Measurements from ENCODE around the gene KDM8. TPM values are rescaled to one million over a fixed set of nuclear protein-coding genes. Genes with fewer than 3 reads are reported as not detected.

KDM8 gene
- total and polyA plus RNA-seq, 9 of the 15 experiments (the other 6 are each of a cell fraction or from before 2014, with no cell fraction given), result 0.61 to 9.1 (median 5.4) TPM

DNA sequence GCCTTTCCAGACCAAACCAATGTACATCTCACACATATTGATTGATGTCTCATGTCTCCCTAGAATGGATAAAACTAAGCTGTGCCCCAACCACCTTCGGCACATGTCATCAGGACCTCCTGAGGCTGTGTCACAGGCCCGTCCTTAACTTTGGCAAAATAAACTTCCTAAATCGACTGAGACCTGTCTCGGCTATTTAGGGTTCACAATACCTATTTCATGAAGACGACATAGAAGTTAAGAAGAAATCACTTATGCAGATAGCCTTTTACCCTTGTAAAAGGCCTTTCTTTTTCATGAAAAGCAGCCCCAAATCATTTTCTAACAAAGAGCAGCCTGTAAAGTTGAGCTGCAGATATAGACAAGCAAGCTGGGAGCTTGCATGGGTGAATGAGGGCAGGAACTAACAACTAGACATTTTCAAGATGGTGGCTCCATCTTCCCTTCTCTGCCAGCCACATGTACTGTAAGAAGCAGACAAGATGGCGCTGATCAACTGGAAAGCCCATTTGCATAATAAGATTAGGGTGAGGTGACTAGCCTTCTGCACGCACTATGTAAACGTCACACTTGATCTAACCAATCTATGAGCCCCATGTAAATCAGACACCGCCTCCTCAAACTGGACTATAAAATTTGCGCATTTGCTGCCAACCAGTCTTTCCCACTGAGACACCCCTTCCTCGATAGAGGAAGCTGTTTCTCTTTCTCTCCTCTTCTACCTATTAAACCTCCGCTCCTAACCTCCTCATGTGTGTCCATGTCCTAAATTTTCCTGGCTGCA lies 4.7 kb upstream of the KDM8 start (continued):
- TF ChIP-seq FOXJ3 (CRISPR knock-in tag; IDR thresholded peaks at IDR 0.05), result no peak
- 0 out of 2 replicates have a peak, but pooled peaks have one; percentile 53 for TF ChIP-seq DMBX1 (CRISPR knock-in tag; IDR thresholded peaks at IDR 0.05; ENCODE audit: borderline replicate concordance)
- TF ChIP-seq ZNF644 (tag; IDR thresholded peaks at IDR 0.05; ENCODE audit: low read depth), result peak; percentile 83
- peak; percentile 87 for TF ChIP-seq POLR2AphosphoS5 (IDR thresholded peaks at IDR 0.05; ENCODE audit: control insufficient read depth, insufficient read depth, low read depth, low read length)
- TF ChIP-seq SIRT6 (IDR thresholded peaks at IDR 0.05; ENCODE audit: low read depth, low read length), result no peak
- TF ChIP-seq TEAD4 (IDR thresholded peaks at IDR 0.05; ENCODE audit: low read length), result peak; percentile 25
- TF ChIP-seq TEAD4 (CRISPR knock-in tag; IDR thresholded peaks at IDR 0.05; ENCODE audit: borderline replicate concordance), result no peak
- TF ChIP-seq DPF2 (IDR thresholded peaks at IDR 0.05), result 0 out of 2 replicates have a peak, but pooled peaks have one; percentile 29
- TF ChIP-seq NRF1 (conservative IDR thresholded peaks at IDR 0.05 in 1 of 2, IDR thresholded peaks at IDR 0.05 in 1 of 2), result peak; percentile 36 to 57; a peak in 3 of 4 replicates
- TF ChIP-seq, protein P1, sequence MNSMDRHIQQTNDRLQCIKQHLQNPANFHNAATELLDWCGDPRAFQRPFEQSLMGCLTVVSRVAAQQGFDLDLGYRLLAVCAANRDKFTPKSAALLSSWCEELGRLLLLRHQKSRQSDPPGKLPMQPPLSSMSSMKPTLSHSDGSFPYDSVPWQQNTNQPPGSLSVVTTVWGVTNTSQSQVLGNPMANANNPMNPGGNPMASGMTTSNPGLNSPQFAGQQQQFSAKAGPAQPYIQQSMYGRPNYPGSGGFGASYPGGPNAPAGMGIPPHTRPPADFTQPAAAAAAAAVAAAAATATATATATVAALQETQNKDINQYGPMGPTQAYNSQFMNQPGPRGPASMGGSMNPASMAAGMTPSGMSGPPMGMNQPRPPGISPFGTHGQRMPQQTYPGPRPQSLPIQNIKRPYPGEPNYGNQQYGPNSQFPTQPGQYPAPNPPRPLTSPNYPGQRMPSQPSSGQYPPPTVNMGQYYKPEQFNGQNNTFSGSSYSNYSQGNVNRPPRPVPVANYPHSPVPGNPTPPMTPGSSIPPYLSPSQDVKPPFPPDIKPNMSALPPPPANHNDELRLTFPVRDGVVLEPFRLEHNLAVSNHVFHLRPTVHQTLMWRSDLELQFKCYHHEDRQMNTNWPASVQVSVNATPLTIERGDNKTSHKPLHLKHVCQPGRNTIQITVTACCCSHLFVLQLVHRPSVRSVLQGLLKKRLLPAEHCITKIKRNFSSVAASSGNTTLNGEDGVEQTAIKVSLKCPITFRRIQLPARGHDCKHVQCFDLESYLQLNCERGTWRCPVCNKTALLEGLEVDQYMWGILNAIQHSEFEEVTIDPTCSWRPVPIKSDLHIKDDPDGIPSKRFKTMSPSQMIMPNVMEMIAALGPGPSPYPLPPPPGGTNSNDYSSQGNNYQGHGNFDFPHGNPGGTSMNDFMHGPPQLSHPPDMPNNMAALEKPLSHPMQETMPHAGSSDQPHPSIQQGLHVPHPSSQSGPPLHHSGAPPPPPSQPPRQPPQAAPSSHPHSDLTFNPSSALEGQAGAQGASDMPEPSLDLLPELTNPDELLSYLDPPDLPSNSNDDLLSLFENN (IDR thresholded peaks at IDR 0.05; ENCODE audit: low read depth in 2 of 2, low read length in 2 of 2), result 0 out of 4 replicates have a peak, but pooled peaks of 1 of the 2 experiments have one; percentile 50
- TF ChIP-seq PHF8 (IDR thresholded peaks at IDR 0.05; ENCODE audit: borderline replicate concordance, low read length), result peak; percentile 24; the same call in 1 of the 2 replicates
- TF ChIP-seq YY1 (IDR thresholded peaks at IDR 0.05; ENCODE audit: borderline replicate concordance in 1 of 3, control insufficient read depth in 1 of 3, extremely low read depth in 1 of 3, insufficient read depth in 3 of 3, insufficient read length in 1 of 3, insufficient replicate concordance in 2 of 3, low read depth in 1 of 3, low read length in 2 of 3), result peak; percentile 55 to 93 (median 70)
- TF ChIP-seq DDX20 (tag; IDR thresholded peaks at IDR 0.05; ENCODE audit: low read depth), result peak; percentile 62; the same call in 1 of the 2 replicates
- TF ChIP-seq, protein P2, sequence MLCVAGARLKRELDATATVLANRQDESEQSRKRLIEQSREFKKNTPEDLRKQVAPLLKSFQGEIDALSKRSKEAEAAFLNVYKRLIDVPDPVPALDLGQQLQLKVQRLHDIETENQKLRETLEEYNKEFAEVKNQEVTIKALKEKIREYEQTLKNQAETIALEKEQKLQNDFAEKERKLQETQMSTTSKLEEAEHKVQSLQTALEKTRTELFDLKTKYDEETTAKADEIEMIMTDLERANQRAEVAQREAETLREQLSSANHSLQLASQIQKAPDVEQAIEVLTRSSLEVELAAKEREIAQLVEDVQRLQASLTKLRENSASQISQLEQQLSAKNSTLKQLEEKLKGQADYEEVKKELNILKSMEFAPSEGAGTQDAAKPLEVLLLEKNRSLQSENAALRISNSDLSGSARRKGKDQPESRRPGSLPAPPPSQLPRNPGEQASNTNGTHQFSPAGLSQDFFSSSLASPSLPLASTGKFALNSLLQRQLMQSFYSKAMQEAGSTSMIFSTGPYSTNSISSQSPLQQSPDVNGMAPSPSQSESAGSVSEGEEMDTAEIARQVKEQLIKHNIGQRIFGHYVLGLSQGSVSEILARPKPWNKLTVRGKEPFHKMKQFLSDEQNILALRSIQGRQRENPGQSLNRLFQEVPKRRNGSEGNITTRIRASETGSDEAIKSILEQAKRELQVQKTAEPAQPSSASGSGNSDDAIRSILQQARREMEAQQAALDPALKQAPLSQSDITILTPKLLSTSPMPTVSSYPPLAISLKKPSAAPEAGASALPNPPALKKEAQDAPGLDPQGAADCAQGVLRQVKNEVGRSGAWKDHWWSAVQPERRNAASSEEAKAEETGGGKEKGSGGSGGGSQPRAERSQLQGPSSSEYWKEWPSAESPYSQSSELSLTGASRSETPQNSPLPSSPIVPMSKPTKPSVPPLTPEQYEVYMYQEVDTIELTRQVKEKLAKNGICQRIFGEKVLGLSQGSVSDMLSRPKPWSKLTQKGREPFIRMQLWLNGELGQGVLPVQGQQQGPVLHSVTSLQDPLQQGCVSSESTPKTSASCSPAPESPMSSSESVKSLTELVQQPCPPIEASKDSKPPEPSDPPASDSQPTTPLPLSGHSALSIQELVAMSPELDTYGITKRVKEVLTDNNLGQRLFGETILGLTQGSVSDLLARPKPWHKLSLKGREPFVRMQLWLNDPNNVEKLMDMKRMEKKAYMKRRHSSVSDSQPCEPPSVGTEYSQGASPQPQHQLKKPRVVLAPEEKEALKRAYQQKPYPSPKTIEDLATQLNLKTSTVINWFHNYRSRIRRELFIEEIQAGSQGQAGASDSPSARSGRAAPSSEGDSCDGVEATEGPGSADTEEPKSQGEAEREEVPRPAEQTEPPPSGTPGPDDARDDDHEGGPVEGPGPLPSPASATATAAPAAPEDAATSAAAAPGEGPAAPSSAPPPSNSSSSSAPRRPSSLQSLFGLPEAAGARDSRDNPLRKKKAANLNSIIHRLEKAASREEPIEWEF (CRISPR knock-in tag; IDR thresholded peaks at IDR 0.05), result peak; percentile 81; the same call in 1 of the 2 replicates
- TF ChIP-seq EP400 (IDR thresholded peaks at IDR 0.05), result peak; percentile 96
- TF ChIP-seq HNRNPUL1 (IDR thresholded peaks at IDR 0.05; ENCODE audit: low read length), result no peak

Measured in K562 (cell line).